Activated CD8-positive, alpha-beta T cell treated with anti-CD3 and anti-CD28 coated beads, Interleukin-2, amount 10 ng/mL, durations not matched to agents 7 days and 5 days (primary cell): ENCODE results near the gene GOLGA8B. TPM values are rescaled to one million over a fixed set of nuclear protein-coding genes. Genes with fewer than 3 reads are reported as not detected.
A peak's percentile ranks its signal among the peaks of the same experiment; 100 is the strongest.
"Not testable (repeated sequence)": the region's sequence is repeated elsewhere in the genome, so short reads cannot be mapped to it uniquely, and the experiment has no call there.

Experiments used
- ATAC-seq: fragments of 150-1000 bp; cut with Tn5 transposase; one replicate; pipeline ENCODE4 v1.10.0; 2021; ENCODE audit warnings: moderate library complexity
- CTCF ChIA-PET: fragments of 350-600 bp; sonication (Branson Sonifier 250); formaldehyde crosslinking; loops from one replicate; lab custom pipeline; 2021; ENCODE audit warnings: antibody characterized with exemption; lab: Charles Lee
- POLR2A ChIA-PET: fragments of 350-600 bp; sonication (Branson Sonifier 250); formaldehyde crosslinking; loops from one replicate; lab custom pipeline; 2021; ENCODE audit warnings: antibody characterized with exemption; lab: Charles Lee
- DNase-seq: peaks from one replicate; pipeline ENCODE4 v3.0.0-alpha.2; 2020
- H3K27ac Mint-ChIP-seq: one replicate; pipeline ENCODE4 v1.8.0; 2021; ENCODE audit warnings: mild to moderate bottlenecking, mixed read lengths
- H3K27me3 Mint-ChIP-seq: one replicate; pipeline ENCODE4 v1.8.0; 2021; ENCODE audit warnings: low read depth, mixed read lengths
- H3K36me3 Mint-ChIP-seq: one replicate; pipeline ENCODE4 v1.8.0; 2021; ENCODE audit warnings: low read depth, mixed read lengths
- H3K4me1 Mint-ChIP-seq: one replicate; pipeline ENCODE4 v1.8.0; 2021; ENCODE audit warnings: low read depth, mixed read lengths
- H3K4me3 Mint-ChIP-seq: one replicate; pipeline ENCODE4 v1.8.0; 2021; ENCODE audit warnings: mild to moderate bottlenecking, mixed read lengths
- H3K9me3 Mint-ChIP-seq: one replicate; pipeline ENCODE4 v1.8.0; 2022; ENCODE audit warnings: mixed read lengths; ENCODE audit not compliant: insufficient read depth
- total RNA-seq, 2 experiments: library from RNA; stranded (reverse); gene quantifications; one replicate each; pipeline ENCODE4 v1.2.3, GENCODE V29; 2021

Gene GOLGA8B
- total RNA-seq, 2 experiments from 2014 or later = 189 to 191 TPM

DNA sequence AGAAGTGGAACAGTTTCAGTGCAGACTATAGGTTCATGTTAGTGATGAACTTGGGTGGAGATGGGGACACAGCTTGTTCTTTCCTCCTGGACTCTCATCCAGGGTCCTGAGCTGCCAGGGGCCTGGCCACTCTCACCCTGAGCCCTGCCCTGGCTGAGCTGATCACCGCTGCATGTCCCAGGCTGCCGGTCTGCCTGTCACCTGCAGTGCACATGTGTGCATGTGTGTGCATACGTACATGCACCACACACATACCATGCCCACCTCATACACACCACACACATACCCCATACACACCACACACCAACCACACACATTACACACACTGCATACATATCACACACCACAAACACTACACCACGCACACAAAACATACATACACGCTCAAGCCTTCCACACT is 29.3 kb downstream of the GOLGA8B start:
- H3K9me3 Mint-ChIP-seq, POLR2A ChIA-PET, H3K27me3 Mint-ChIP-seq, ATAC-seq, H3K4me3 Mint-ChIP-seq, H3K4me1 Mint-ChIP-seq, DNase-seq, H3K36me3 Mint-ChIP-seq, CTCF ChIA-PET: not testable (repeated sequence)
- H3K27ac Mint-ChIP-seq = peak overlapping the region; percentile 73

DNA sequence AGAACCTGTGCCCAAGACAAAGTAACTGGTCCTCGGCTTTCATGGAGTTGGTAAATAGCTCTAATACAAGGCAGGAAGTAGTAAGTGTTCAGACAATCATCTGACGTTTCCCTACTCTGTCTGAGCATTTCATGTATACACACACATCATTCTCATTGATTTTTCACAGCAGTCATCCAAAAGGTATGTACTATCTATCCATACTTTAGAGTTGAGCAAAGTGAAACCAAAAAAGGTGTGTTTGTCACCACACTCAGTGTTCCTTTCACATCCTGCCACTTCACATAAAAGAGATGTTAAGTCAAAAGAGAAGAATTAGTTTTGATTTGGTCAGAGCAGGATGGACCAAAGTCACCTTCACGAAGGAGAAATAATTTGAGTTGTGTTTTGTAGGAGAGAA is 33.3 kb downstream of the GOLGA8B start:
- H3K27ac Mint-ChIP-seq, H3K4me3 Mint-ChIP-seq, CTCF ChIA-PET, H3K4me1 Mint-ChIP-seq, H3K27me3 Mint-ChIP-seq, POLR2A ChIA-PET, H3K36me3 Mint-ChIP-seq, DNase-seq, H3K9me3 Mint-ChIP-seq: not testable (repeated sequence)
- peak; percentile 77 for ATAC-seq

DNA sequence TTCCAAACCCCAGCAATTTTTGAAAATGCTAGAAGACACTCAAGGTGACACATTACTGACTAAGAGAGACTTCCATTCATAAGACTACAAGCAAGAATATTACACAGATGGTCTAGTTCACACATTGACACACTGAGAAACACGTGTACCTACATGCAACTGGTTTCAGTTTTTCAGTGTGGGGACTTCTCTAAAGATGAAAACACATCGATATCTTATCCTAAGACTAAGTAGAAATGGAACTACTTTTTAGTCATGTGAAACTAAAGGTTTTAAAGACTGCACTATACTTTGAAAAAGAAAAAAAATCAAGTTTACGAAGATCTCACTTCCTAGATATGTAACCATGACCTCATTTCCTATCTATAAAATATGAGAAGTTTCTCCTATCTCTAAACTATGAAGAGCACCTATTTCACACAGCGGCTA is 34.1 kb downstream of the GOLGA8B start:
- H3K9me3 Mint-ChIP-seq, H3K36me3 Mint-ChIP-seq, H3K27me3 Mint-ChIP-seq, POLR2A ChIA-PET, H3K4me1 Mint-ChIP-seq, CTCF ChIA-PET, H3K27ac Mint-ChIP-seq, DNase-seq, H3K4me3 Mint-ChIP-seq: not testable (repeated sequence)
- ATAC-seq = peak; percentile 30

DNA sequence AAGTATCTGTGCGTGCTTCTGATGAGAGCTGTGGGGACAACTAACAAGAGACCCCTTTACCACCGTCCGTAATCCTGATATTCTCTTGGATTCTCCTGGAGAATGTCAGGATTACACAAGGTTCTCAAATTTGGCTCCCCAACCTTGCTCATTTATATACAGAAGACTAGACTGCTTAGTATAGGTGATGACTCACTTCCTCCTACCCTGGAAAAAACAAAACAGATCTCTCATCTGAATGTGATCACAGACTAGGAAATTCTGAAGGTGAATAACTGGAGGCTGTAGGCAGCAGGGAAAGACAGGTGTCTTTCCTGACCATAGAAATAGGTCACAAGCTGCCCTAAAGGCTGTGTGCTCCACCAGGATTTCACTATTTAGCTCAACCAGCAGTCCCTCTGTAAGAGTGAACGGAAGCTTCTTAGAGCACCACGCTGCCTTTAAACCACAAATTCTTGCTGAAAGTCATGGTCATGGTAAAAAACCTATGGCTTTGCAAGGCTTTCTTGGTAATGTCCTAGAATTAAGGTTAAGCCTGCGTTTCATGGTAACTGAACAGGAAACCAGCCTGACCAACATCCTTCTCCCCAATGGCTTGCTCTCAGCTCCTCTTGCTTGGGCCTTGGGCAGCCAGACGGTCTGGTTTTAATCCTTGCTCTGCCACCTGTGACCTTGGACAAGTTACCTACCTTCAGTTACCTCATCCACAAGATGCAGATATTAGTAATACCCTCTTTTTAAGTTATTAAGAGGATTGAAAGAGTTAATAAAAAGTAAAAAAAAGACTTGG is 39.4 kb downstream of the GOLGA8B start:
- H3K4me3 Mint-ChIP-seq, CTCF ChIA-PET, H3K36me3 Mint-ChIP-seq, DNase-seq, POLR2A ChIA-PET, H3K9me3 Mint-ChIP-seq, H3K27ac Mint-ChIP-seq, H3K4me1 Mint-ChIP-seq, H3K27me3 Mint-ChIP-seq: not testable (repeated sequence)
- peak; percentile 86 for ATAC-seq

DNA sequence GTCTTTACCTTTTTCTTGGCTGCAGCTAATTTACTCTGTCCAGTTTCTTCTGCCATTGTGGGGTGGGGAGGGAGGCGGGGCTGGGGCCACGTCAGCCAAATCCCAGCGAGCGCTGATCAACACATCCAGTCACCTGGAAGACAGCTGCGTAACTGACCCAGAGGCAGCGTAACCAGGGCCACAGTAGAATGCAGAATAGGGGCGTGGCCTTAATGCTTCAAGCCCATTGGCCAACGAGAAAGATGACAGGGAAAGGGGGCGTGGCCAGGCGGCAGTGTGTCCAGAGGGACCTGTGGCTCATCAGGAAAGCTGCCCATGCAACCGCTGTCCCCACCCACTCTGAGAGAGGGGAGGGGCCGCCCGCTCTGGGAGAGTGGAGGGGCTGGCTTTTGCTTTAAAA is 47.6 kb downstream of the GOLGA8B start:
- POLR2A ChIA-PET, H3K4me3 Mint-ChIP-seq, DNase-seq, H3K27me3 Mint-ChIP-seq, H3K27ac Mint-ChIP-seq, CTCF ChIA-PET, ATAC-seq, H3K4me1 Mint-ChIP-seq, H3K36me3 Mint-ChIP-seq, H3K9me3 Mint-ChIP-seq: not testable (repeated sequence)

Other genes starting within 250 kb of the GOLGA8B start
- 10 to 100 TPM; 24.8 to 25.3 TPM for gene SLC12A6, start 245.9 kb downstream of the GOLGA8B start, total RNA-seq
- gene NOP10, start 240.5 kb downstream of the GOLGA8B start, total RNA-seq = 100 to 1,000 TPM; 180 to 182 TPM
- gene NUTM1, start 240.3 kb downstream of the GOLGA8B start, total RNA-seq = not detected
- 100 to 1,000 TPM; 106 to 115 TPM for gene LPCAT4, start 216.5 kb downstream of the GOLGA8B start, total RNA-seq
- gene GOLGA8A, start 145.8 kb downstream of the GOLGA8B start, total RNA-seq = 100 to 1,000 TPM; 207 to 215 TPM
- gene GJD2, start 171.3 kb upstream of the GOLGA8B start, total RNA-seq = not detected
- not detected for gene ACTC1, start 211.9 kb upstream of the GOLGA8B start, total RNA-seq